Measurements from ENCODE around the gene DPF3. TPM values are rescaled to one million over a fixed set of nuclear protein-coding genes. Genes with fewer than 3 reads are reported as not detected.

The DPF3 gene
- total RNA-seq, 1 donor from 2014 or later: 5.2 TPM

- ATAC-seq (no peak), DNase-seq (ENCODE audit: low spot score) (no peak)
Observed at GRCh38 chr14:72653026-72653425, 240.9 kb downstream of the DPF3 start.

GRCh38 chr14:72652179-72652578 is 241.7 kb downstream of the DPF3 start:
- DNase-seq (ENCODE audit: low spot score) (no peak), ATAC-seq (no peak)

- DNase-seq (ENCODE audit: low spot score) (no peak), ATAC-seq (no peak)
Observed at GRCh38 chr14:72651714-72652113, 242.2 kb downstream of the DPF3 start.

- peak; percentile 37 for ATAC-seq
- no peak for DNase-seq (ENCODE audit: low spot score)
Observed at GRCh38 chr14:72651081-72651480, 242.8 kb downstream of the DPF3 start.

GRCh38 chr14:72649603-72650227 is 244.2 kb downstream of the DPF3 start:
- DNase-seq (ENCODE audit: low spot score) (no peak), ATAC-seq (no peak)

GRCh38 chr14:72647782-72648181 is 246.1 kb downstream of the DPF3 start:
- ATAC-seq: no peak
- no peak for DNase-seq (ENCODE audit: low spot score)

- no peak for ATAC-seq
- no peak for DNase-seq (ENCODE audit: low spot score)
Observed at GRCh38 chr14:72646861-72647528, 246.9 kb downstream of the DPF3 start.

- DNase-seq (ENCODE audit: low spot score): no peak
- no peak for ATAC-seq
Observed at GRCh38 chr14:72645706-72646105, 248.2 kb downstream of the DPF3 start.

- no peak for DNase-seq (ENCODE audit: low spot score)
- ATAC-seq: no peak
Observed at GRCh38 chr14:72644758-72645489, 249.0 kb downstream of the DPF3 start.

GRCh38 chr14:72644038-72644437 is 249.9 kb downstream of the DPF3 start:
- DNase-seq (ENCODE audit: low spot score): no peak
- ATAC-seq: no peak

GRCh38 chr14:72643317-72643801 is 250.5 kb downstream of the DPF3 start:
- DNase-seq (ENCODE audit: low spot score): no peak
- no peak for ATAC-seq

- DNase-seq (ENCODE audit: low spot score) (no peak), ATAC-seq (no peak)
Observed at GRCh38 chr14:72640911-72641485, 252.9 kb downstream of the DPF3 start.

- ATAC-seq: no peak
- no peak for DNase-seq (ENCODE audit: low spot score)
Observed at GRCh38 chr14:72638021-72638420, 255.9 kb downstream of the DPF3 start.

GRCh38 chr14:72636871-72637270 is 257.0 kb downstream of the DPF3 start:
- ATAC-seq: no peak

GRCh38 chr14:72636094-72636493 is 257.8 kb downstream of the DPF3 start:
- DNase-seq (ENCODE audit: low spot score) (no peak), ATAC-seq (no peak)

More at GRCh38 chr14:72636871-72637270, 257.0 kb downstream of the DPF3 start:
- no peak for DNase-seq (ENCODE audit: low spot score)

- DNase-seq (ENCODE audit: low spot score) (no peak), ATAC-seq (no peak)
Observed at GRCh38 chr14:72634691-72635616, 258.9 kb downstream of the DPF3 start.

GRCh38 chr14:72633551-72633950 is 260.4 kb downstream of the DPF3 start:
- DNase-seq (ENCODE audit: low spot score): no peak
- no peak for ATAC-seq

GRCh38 chr14:72632727-72633126 is 261.2 kb downstream of the DPF3 start:
- DNase-seq (ENCODE audit: low spot score) (no peak), ATAC-seq (no peak)

- no peak for ATAC-seq
Observed at GRCh38 chr14:72631401-72631800, 262.5 kb downstream of the DPF3 start.

GRCh38 chr14:72630374-72630773 is 263.5 kb downstream of the DPF3 start:
- DNase-seq (ENCODE audit: low spot score) (no peak), ATAC-seq (no peak)

More at GRCh38 chr14:72631401-72631800, 262.5 kb downstream of the DPF3 start:
- DNase-seq (ENCODE audit: low spot score): no peak
